Prostate gland (tissue), 2 donors: ENCODE data around the gene GC. TPM values are rescaled to one million over a fixed set of nuclear protein-coding genes. Genes with fewer than 3 reads are reported as not detected.

ENCODE experiments used
- DNase-seq: peaks from one replicate; pipeline ENCODE4 v3.0.0-alpha.2; 2019; ENCODE audit warnings: low spot score
- H3K27ac ChIP-seq, 2 donors: fragments of 200-600 bp; sonication (generic); 2 replicates each; pipeline ENCODE4 v1.5.1; 2017 to 2019
- H3K27me3 ChIP-seq: fragments of 200-600 bp; sonication (generic); replicated peaks from 2 replicates; pipeline ENCODE4 v1.5.1; 2019; ENCODE audit not compliant: insufficient read depth
- H3K36me3 ChIP-seq, 2 donors: fragments of 200-600 bp; sonication (generic); 1 replicate in 1 of 2; 2 replicates in 1 of 2; pipeline versions ENCODE4 v1.5.1 to v1.8.1; 2017 to 2019
- H3K4me1 ChIP-seq: fragments of 200-600 bp; sonication (generic); replicated peaks from 2 replicates; pipeline ENCODE4 v1.5.1; 2019
- H3K4me3 ChIP-seq, 2 donors: fragments of 200-600 bp; sonication (generic); 2 replicates each; pipeline ENCODE4 v1.5.1; 2017 to 2019
- H3K9me3 ChIP-seq: fragments of 200-600 bp; sonication (generic); 2 replicates; pipeline ENCODE4 v1.5.1; 2017
- POLR2A ChIP-seq: fragments of 450-650 bp; IDR thresholded peaks from one replicate; pipeline ENCODE4 v1.6.1; 2016; ENCODE audit warnings: antibody characterized with exemption, mild to moderate bottlenecking
- POLR2AphosphoS5 ChIP-seq: sonication (generic); formaldehyde crosslinking; IDR thresholded peaks from one replicate; pipeline ENCODE4 v1.6.1; 2017; ENCODE audit warnings: antibody characterized with exemption
- WGBS: methylation state at CpG from one replicate; pipeline ENCODE4 v1.1.5; 2018; 5-methylcytosine and 5-hydroxymethylcytosine counted together
- intact Hi-C: fragments of 100-400 bp; cut with DNase I; formaldehyde crosslinking; loops from one replicate; pipeline ENCODE4 v1.14.2; 2022
- total RNA-seq, 2 donors: library from RNA; depleted of rRNA; stranded (reverse); fragments of >200 nt; gene quantifications; one replicate each; pipeline ENCODE4 v1.1.0, GENCODE V29; 2016
- TF ChIP-seq, protein P1 (sequence below), 4 experiments: fragments of 200-600 bp in 2 of 4; fragments of 450-650 bp in 2 of 4; sonication (generic) in 2 of 4; IDR thresholded peaks; 1 replicate in 3 of 4; 2 replicates in 1 of 4; pipeline ENCODE4 v1.5.1; 2016 to 2019; ENCODE audit warnings: antibody characterized with exemption in 4 of 4, mild to moderate bottlenecking in 2 of 4, moderate library complexity in 2 of 4

Gene GC
- total RNA-seq, 2 donors from 2014 or later: 0.45 TPM; not detected in 1

DNA sequence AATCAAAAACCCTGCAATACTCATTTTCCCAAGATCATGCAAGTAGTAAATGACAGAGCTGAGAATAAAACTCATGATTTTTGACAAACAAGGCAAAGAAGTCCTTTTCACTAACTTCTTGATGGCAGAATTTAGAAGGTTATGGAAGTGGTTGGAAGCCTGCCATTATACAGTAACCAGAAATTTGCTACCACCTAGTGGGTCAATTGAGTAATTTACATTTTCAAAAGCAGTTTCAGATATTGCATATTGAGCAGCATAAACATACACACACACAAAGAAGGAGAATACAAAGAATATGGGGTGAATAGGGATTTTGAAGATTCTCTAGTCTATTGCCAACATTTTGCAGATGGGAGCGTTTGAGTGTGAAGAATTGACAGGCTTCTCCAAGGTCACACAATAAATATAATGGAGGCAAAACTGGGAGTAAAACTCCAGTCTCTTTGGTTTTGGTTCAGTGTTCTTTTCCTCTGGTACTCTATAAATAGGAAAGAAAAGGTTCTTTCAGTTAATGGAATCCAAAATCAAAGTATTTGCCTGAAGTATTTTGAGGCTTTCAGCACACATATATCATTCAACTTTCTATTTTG, 70.2 kb downstream of the GC start:
- Histone ChIP-seq H3K4me1 (no peaks in the 10 kb centered on the region), H3K27ac (no peak overlapping the region), H3K27me3 (no peaks in the 10 kb centered on the region), H3K9me3 (no peaks in the 10 kb centered on the region), H3K4me3 (no peak overlapping the region), H3K36me3 (no peaks in the 10 kb centered on the region)
- TF ChIP-seq, protein P1, sequence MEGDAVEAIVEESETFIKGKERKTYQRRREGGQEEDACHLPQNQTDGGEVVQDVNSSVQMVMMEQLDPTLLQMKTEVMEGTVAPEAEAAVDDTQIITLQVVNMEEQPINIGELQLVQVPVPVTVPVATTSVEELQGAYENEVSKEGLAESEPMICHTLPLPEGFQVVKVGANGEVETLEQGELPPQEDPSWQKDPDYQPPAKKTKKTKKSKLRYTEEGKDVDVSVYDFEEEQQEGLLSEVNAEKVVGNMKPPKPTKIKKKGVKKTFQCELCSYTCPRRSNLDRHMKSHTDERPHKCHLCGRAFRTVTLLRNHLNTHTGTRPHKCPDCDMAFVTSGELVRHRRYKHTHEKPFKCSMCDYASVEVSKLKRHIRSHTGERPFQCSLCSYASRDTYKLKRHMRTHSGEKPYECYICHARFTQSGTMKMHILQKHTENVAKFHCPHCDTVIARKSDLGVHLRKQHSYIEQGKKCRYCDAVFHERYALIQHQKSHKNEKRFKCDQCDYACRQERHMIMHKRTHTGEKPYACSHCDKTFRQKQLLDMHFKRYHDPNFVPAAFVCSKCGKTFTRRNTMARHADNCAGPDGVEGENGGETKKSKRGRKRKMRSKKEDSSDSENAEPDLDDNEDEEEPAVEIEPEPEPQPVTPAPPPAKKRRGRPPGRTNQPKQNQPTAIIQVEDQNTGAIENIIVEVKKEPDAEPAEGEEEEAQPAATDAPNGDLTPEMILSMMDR (IDR thresholded peaks at IDR 0.05): peak; percentile 20 to 76 (median 68)
- no peak for TF ChIP-seq POLR2A
- intact Hi-C loops: loop anchor here (5.0 kb wide), 2 partner anchors 481 to 531 kb away; no protein-coding TSS in a partner anchor
- peak; percentile 12 for DNase-seq
- WGBS: 19% methylated on average over 1 of the region's 1 CpG

DNA sequence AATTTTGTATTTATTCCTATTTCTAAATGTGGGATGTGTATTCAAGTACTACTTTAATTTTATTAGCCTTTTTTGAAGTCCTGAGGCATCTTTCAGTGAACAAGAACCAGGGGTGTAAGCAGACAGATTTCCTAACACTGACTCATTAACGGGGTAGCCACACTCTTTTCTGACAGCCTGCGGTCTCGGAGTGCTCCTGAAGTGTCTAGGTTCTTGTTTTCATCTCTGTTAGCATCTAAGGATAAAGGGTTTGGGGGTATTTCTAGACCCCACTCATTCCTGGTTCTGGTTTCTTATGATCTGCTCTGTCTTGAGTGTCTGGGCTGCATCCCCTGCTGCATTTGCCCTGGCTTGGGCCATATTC, 71.9 kb downstream of the GC start:
- 89% methylated on average over 3 of the region's 3 CpGs for WGBS
- TF ChIP-seq POLR2A: no peak
- TF ChIP-seq POLR2AphosphoS5: no peak
- TF ChIP-seq, protein P1 (IDR thresholded peaks at IDR 0.05): no peak
- no peaks in the 10 kb centered on the region for H3K4me1 ChIP-seq

DNA sequence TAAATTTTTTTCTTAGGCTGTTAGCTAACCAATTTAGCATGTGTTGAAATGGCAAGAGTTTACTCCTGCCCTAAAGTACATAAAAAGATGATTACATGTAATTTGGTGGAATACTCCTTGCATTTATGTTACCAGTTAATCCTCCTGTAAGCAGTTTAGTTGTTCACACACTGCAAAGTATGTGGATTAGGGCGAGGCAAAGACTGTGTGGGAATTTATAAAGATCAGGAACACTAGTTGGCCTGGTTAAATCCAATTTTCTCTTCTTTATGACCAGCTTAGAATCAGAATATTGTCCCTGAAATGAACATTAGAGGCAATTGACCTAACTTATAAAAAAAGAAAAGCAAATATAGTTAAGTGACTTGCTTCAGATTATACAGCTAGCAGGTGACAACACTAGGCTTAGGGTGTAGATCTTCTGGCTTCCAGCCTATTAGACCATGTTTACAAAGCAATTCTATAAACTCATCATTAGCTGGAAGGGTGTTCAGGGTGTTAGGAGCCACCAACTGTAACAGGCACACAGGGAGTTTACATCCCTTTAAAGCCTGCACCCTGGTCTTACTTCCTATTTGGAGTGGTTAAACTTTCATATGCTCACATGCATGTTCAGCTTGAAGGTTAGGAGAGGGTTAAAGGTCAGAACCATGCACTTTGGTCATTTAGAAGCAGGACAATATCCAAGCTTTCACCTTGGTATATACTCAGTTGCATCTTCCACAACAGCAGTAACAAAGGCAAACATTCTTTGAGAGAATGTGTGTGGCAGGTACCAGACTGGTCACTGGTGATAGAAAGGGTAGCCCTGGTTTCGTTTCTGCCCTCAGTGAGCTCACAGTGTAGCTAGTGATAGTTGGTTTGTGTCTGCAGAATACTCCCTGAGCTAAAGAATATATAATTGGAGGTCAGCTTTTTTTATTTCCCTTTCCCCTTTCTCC, 72.6 kb downstream of the GC start:
- Histone ChIP-seq H3K27me3 (no peaks in the 10 kb centered on the region), H3K4me1 (no peaks in the 10 kb centered on the region), H3K27ac (no peak overlapping the region), H3K4me3 (no peak overlapping the region), H3K9me3 (no peaks in the 10 kb centered on the region), H3K36me3 (no peaks in the 10 kb centered on the region)
- DNase-seq: no peak
- intact Hi-C loops: loop anchor here (5.0 kb wide), 2 partner anchors 479 to 529 kb away; no protein-coding TSS in a partner anchor
- TF ChIP-seq POLR2AphosphoS5 (no peak), POLR2A (no peak)
- TF ChIP-seq, protein P1 (IDR thresholded peaks at IDR 0.05): no peak
- 74% methylated on average over 2 of the region's 2 CpGs for WGBS

More for the DNA sequence above, 71.9 kb downstream of the GC start:
- intact Hi-C loops: loop anchor here (5.0 kb wide), 2 partner anchors 480 to 530 kb away; no protein-coding TSS in a partner anchor
- Histone ChIP-seq H3K9me3 (no peaks in the 10 kb centered on the region), H3K27ac (no peak overlapping the region), H3K4me3 (no peak overlapping the region), H3K36me3 (no peaks in the 10 kb centered on the region), H3K27me3 (no peaks in the 10 kb centered on the region)
- no peak for DNase-seq

DNA sequence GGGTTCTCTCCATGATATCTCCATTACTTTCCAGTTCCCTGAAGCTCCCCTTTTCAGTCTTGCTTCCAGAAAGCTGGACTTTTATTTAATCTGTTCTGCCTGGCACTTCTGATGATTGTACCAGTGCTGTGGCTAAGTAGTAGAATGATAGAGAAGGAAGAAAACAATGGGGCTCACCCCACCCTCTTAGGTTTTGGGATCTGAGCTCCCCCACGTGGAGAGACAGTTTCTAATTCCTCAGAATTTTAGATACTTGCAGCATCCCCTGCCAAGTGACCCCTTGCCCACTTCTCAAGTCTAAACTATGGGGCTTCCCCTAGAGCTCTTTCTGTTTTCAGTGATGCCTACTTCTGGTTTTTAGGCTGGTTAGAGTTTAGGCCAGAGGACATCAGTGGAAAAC, 73.9 kb downstream of the GC start:
- TF ChIP-seq POLR2AphosphoS5 (no peak), POLR2A (no peak)
- TF ChIP-seq, protein P1 (IDR thresholded peaks at IDR 0.05): peak in 1 of 4 experiments; percentile 10
- DNase-seq: no peak
- H3K27ac ChIP-seq: no peak overlapping the region
- intact Hi-C loops: loop anchor here (5.0 kb wide), 2 partner anchors 478 to 528 kb away; no protein-coding TSS in a partner anchor
- H3K4me1 ChIP-seq: no peaks in the 10 kb centered on the region
- no peak overlapping the region for H3K4me3 ChIP-seq
- no peaks in the 10 kb centered on the region for H3K9me3 ChIP-seq
- no peaks in the 10 kb centered on the region for H3K36me3 ChIP-seq
- 30% methylated on average over 1 of the region's 1 CpG for WGBS
- H3K27me3 ChIP-seq: no peaks in the 10 kb centered on the region
